GM12878 (cell line): ENCODE results near the gene RUNDC1. TPM values are rescaled to one million over a fixed set of nuclear protein-coding genes. Genes with fewer than 3 reads are reported as not detected.

Experiments used
- ATAC-seq: fragments of 200-7000 bp; cut with Tn5 transposase; 3 replicates; pipeline ENCODE4 v1.9.1; 2020; ENCODE audit warnings: mild to moderate bottlenecking, moderate library complexity
- BruUV-seq: library from RNA; stranded (reverse); fragments of 400-500 nt; replicated peaks from 2 replicates; lab custom pipeline; 2021; lab: Mats Ljungman, UMichigan
- CTCF ChIA-PET: fragments of 300-600 bp; sonication (Branson Sonifier 250); formaldehyde crosslinking; extraction: SDS; loops from one replicate; lab custom pipeline; 2021; ENCODE audit warnings: inconsistent platforms; lab: Yijun Ruan, JAX
- POLR2A ChIA-PET: fragments of 350-600 bp; formaldehyde crosslinking; extraction: SDS; loops from one replicate; lab custom pipeline; 2021; ENCODE audit warnings: inconsistent platforms; lab: Charles Lee
- RAD21 ChIA-PET: fragments of 300-600 bp; sonication (Branson Sonifier 250); formaldehyde crosslinking; loops from one replicate; lab custom pipeline; 2023; ENCODE audit warnings: antibody characterized with exemption; ENCODE audit not compliant: unreplicated experiment; lab: Charles Lee
- SMC1A ChIA-PET: fragments of 300-600 bp; sonication (Branson Sonifier 250); formaldehyde crosslinking; loops from one replicate; lab custom pipeline; 2023; ENCODE audit not compliant: unreplicated experiment, uncharacterized antibody; lab: Charles Lee
- DNase-seq: peaks from one replicate; pipeline ENCODE4 v3.0.0-alpha.2; 2011; ENCODE audit warnings: low read depth, low spot score
- FAIRE-seq: peaks from 3 replicates; lab custom pipeline; 2011; peaks lifted over from hg19 to GRCh38; lab: Jason Lieb, UNC
- H2AFZ ChIP-seq: 2 replicates; pipeline ENCODE4 v1.6.0; 2011; ENCODE audit warnings: low read depth, low read length, control low read depth; ENCODE audit not compliant: control insufficient read depth
- H3K27ac ChIP-seq: 2 replicates; pipeline ENCODE4 v1.5.1; 2011; ENCODE audit warnings: control low read depth; ENCODE audit not compliant: control insufficient read depth, insufficient read depth
- H3K27me3 ChIP-seq, 2 experiments: replicated peaks in 1 of 2; 2 replicates each; pipeline versions ENCODE4 v1.6.0 to v1.6.1; 2011; ENCODE audit warnings: low read length in 1 of 2; ENCODE audit not compliant: control insufficient read depth in 2 of 2, insufficient read depth in 2 of 2
- H3K36me3 ChIP-seq, 2 experiments: 2 replicates each; pipeline ENCODE4 v1.5.1; 2011; ENCODE audit warnings: low read length in 1 of 2; ENCODE audit not compliant: control insufficient read depth in 2 of 2, insufficient read depth in 2 of 2
- H3K4me1 ChIP-seq: 2 replicates; pipeline ENCODE4 v1.6.1; 2011; ENCODE audit warnings: mild to moderate bottlenecking, low read length, moderate library complexity, mixed read lengths; ENCODE audit not compliant: control insufficient read depth, insufficient read depth
- H3K4me2 ChIP-seq: 2 replicates; pipeline ENCODE4 v1.6.0; 2011; ENCODE audit warnings: control low read depth; ENCODE audit not compliant: control insufficient read depth, insufficient read depth
- H3K4me3 ChIP-seq: fragments of 200-600 bp; sonication (generic); 2 replicates; pipeline ENCODE4 v1.5.1; 2016
- H3K79me2 ChIP-seq: 2 replicates; pipeline ENCODE4 v1.6.0; 2011; ENCODE audit warnings: low read length; ENCODE audit not compliant: control insufficient read depth, insufficient read depth
- H3K9ac ChIP-seq: 2 replicates; pipeline ENCODE4 v1.8.0; 2011; ENCODE audit warnings: low read length, control low read depth, mixed read lengths; ENCODE audit not compliant: control insufficient read depth, insufficient read depth
- H3K9me3 ChIP-seq: replicated peaks from 3 replicates; pipeline ENCODE4 v1.5.1; 2011; ENCODE audit warnings: mild to moderate bottlenecking, low read length; ENCODE audit not compliant: control insufficient read depth, insufficient read depth
- H4K20me1 ChIP-seq: 2 replicates; pipeline ENCODE4 v1.6.0; 2011; ENCODE audit not compliant: control insufficient read depth, insufficient read depth
- BACH1 ChIP-seq: fragments of 450-650 bp; IDR thresholded peaks from 2 replicates; pipeline ENCODE4 v1.6.1; 2017; ENCODE audit warnings: mild to moderate bottlenecking, borderline replicate concordance
- BCL11A ChIP-seq: IDR thresholded peaks from 2 replicates; pipeline ENCODE4 v1.6.1; 2011; ENCODE audit warnings: low read depth, low read length
- BCLAF1 ChIP-seq: fragments of 450-650 bp; IDR thresholded peaks from 2 replicates; pipeline ENCODE4 v1.6.1; 2017; ENCODE audit warnings: antibody characterized with exemption, mild to moderate bottlenecking, moderate library complexity
- CHD1 ChIP-seq: IDR thresholded peaks from 2 replicates; pipeline ENCODE4 v1.6.1; 2012; ENCODE audit warnings: low read depth, low read length, improper control_type of control experiment
- HDGF ChIP-seq: fragments of 450-650 bp; IDR thresholded peaks from 2 replicates; pipeline ENCODE4 v1.6.1; 2016; ENCODE audit warnings: antibody characterized with exemption
- MXI1 ChIP-seq: fragments of 150-350 bp; IDR thresholded peaks from 2 replicates; pipeline ENCODE4 v1.6.1; 2011; ENCODE audit warnings: low read depth, mild to moderate bottlenecking, inconsistent platforms, low read length, improper control_type of control experiment
- MYB ChIP-seq: fragments of 150-350 bp; IDR thresholded peaks from 2 replicates; pipeline ENCODE4 v1.6.1; 2014; ENCODE audit warnings: mild to moderate bottlenecking, low read depth, low read length, borderline replicate concordance
- NR2C1 ChIP-seq: fragments of 450-650 bp; IDR thresholded peaks from 2 replicates; pipeline ENCODE4 v1.6.1; 2017; ENCODE audit warnings: antibody characterized with exemption, mild to moderate bottlenecking, moderate library complexity
- PBX3 ChIP-seq: IDR thresholded peaks from 2 replicates; pipeline ENCODE4 v1.6.1; 2011; ENCODE audit warnings: mild to moderate bottlenecking, low read depth, low read length, moderate library complexity; ENCODE audit not compliant: insufficient replicate concordance
- POLR2AphosphoS5 ChIP-seq: IDR thresholded peaks from 2 replicates; pipeline ENCODE4 v1.6.1; 2011; ENCODE audit warnings: mild to moderate bottlenecking, low read length, inconsistent platforms
- RCOR1 ChIP-seq: conservative IDR thresholded peaks from 2 replicates; pipeline ENCODE4 v1.6.1; 2012; ENCODE audit warnings: low read depth, low read length, improper control_type of control experiment
- SMARCA5 ChIP-seq: fragments of 450-650 bp; IDR thresholded peaks from 2 replicates; pipeline ENCODE4 v1.6.1; 2017; ENCODE audit warnings: mild to moderate bottlenecking
- SRF ChIP-seq, 2 experiments: IDR thresholded peaks; 2 replicates each; pipeline ENCODE4 v1.6.1; 2011; ENCODE audit warnings: low read depth in 2 of 2, low read length in 2 of 2, mild to moderate bottlenecking in 1 of 2, moderate library complexity in 1 of 2
- TCF3 ChIP-seq: IDR thresholded peaks from 2 replicates; pipeline ENCODE4 v1.6.1; 2012; ENCODE audit warnings: low read depth, mild to moderate bottlenecking, low read length, borderline replicate concordance; ENCODE audit not compliant: insufficient read depth
- ZNF24 ChIP-seq: fragments of 450-650 bp; IDR thresholded peaks from 2 replicates; pipeline ENCODE4 v1.6.1; 2017; ENCODE audit warnings: antibody characterized with exemption, mild to moderate bottlenecking
- WGBS: methylation state at CpG from one replicate; pipeline ENCODE4 v1.1.6; 2016; ENCODE audit warnings: low lambda C conversion rate; ENCODE audit not compliant: insufficient replicate concordance, insufficient coverage; ENCODE audit errors: missing lambda C conversion rate; 5-methylcytosine and 5-hydroxymethylcytosine counted together
- in situ Hi-C: fragments of 300-500 bp; cut with MboI; formaldehyde crosslinking; loops from 9 replicates; pipeline ENCODE4 v1.14.3; 2018; ENCODE audit warnings: mixed read lengths
- intact Hi-C: fragments of 100-400 bp; cut with micrococcal nuclease; formaldehyde crosslinking; loops from one replicate; pipeline ENCODE4 v1.14.2; 2022; ENCODE audit not compliant: unreplicated experiment
- polyA plus RNA-seq, 11 experiments: library from polyadenylated mRNA; depleted of rRNA in 4 of 11; unstranded in 6 of 11; stranded (reverse) in 5 of 11; fragments of >200 nt; fragmentation: Nextera tagmentation in 4 of 11; fragmentation: Illumina TruSeq in 1 of 11; extraction: Ambion mirVana in 4 of 11; extraction: Trizol in 1 of 11; gene quantifications; 1 replicate in 1 of 11; 2 replicates in 10 of 11; pipeline versions ENCODE4 v1.2.1 to v1.2.3, GENCODE V29; 2011 to 2016; ENCODE audit warnings: inconsistent platforms in 2 of 11, missing spikeins in 2 of 11, low read depth in 1 of 11
- total RNA-seq, 4 experiments: library from RNA; depleted of rRNA in 3 of 4; stranded (reverse); fragments of >200 nt in 3 of 4; fragmentation: Illumina TruSeq in 1 of 4; extraction: Trizol in 1 of 4; gene quantifications; 2 replicates each; pipeline versions ENCODE4 v1.2.1 to v1.2.3, GENCODE V29; 2013 to 2021

The RUNDC1 gene
- total and polyA plus RNA-seq, 10 of the 15 experiments (the other 5 are each of a cell fraction or from before 2014, with no cell fraction given), result 2.9 to 15.6 (median 8.2) TPM

GRCh38 chr17:43025290-43025657 is 44.9 kb downstream of the RUNDC1 start:
- BruUV-seq, result no TSS peak

DNA sequence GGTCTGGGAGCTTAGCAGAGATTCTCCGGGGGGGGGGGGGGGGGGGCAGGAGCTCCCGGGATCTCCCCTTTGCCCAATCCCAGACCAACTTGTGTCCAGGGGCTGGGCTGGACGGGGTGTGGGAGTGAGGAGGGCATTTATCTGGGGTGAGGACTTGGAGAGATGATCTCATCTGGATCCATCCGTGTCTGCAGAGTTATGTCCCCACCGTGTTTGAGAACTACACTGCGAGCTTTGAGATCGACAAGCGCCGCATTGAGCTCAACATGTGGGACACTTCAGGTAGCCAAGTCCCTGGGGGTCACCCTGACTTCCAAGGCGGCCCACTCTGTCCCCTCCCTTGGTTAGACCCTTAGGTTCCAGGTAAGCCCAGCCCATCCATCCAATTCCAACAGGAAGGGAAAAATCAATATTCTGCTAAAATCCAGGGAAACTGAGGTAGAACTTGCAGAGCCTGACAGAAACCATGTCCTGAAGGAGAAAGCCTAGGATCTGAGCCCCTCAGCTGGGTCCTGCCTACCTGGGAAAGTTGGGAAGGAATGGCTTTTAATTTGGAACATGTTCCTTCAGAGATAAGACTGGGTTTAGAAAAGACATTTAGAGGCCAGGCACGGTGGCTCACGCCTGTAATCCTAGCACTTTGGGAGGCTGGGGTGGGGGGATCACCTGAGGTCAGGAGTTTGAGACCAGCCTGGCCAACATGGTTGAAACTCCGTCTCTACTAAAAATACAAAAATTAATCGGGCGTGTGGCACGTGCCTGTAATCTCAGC is 45.6 kb downstream of the RUNDC1 start:
- intact Hi-C loops, result no loop called here
- no peak overlapping the region for H3K27ac ChIP-seq
- no peaks in the 10 kb centered on the region for H3K36me3 ChIP-seq
- ChIA-PET RAD21 (no interaction called here), POLR2A (no interaction called here), SMC1A (no interaction called here), CTCF (interaction anchor here (0.6 kb wide), 2 partner anchors 30 to 196 kb away, joined by 3 to 5 read pairs; no protein-coding TSS in a partner anchor)
- WGBS, result 68% methylated on average over 15 of the region's 16 CpGs
- no peak overlapping the region for H3K9ac ChIP-seq
- H3K9me3 ChIP-seq, result no peaks in the 10 kb centered on the region
- H3K4me2 ChIP-seq, result no peak overlapping the region
- BruUV-seq, result no TSS peak
- H3K27me3 ChIP-seq, result no peaks in the 10 kb centered on the region
- ATAC-seq, result no peak
- peaks cover 7% of the 10 kb centered on the region; the same call in 1 of the 2 replicates for H3K4me1 ChIP-seq
- TF ChIP-seq BCL11A (no peak), TCF3 (no peak), BCLAF1 (no peak), CHD1 (no peak), PBX3 (no peak), SMARCA5 (no peak)
- DNase-seq, result no peak
- FAIRE-seq, result no peak
- no peaks in the 10 kb centered on the region for H3K79me2 ChIP-seq
- H2AFZ ChIP-seq, result no peak overlapping the region
- in situ Hi-C loops, result loop anchor here (10.0 kb wide), 1 partner anchor 189 kb away; the partner anchor contains the start of gene TMEM106A
- no peak overlapping the region for H3K4me3 ChIP-seq
- no peaks in the 10 kb centered on the region for H4K20me1 ChIP-seq

More at GRCh38 chr17:43025290-43025657, 44.9 kb downstream of the RUNDC1 start:
- Histone ChIP-seq H3K4me3 (no peak overlapping the region), H3K9ac (no peak overlapping the region), H4K20me1 (no peaks in the 10 kb centered on the region), H3K27me3 (no peaks in the 10 kb centered on the region), H3K27ac (no peak overlapping the region), H3K36me3 (no peaks in the 10 kb centered on the region), H3K9me3 (no peaks in the 10 kb centered on the region), H3K4me2 (no peak overlapping the region), H2AFZ (no peak overlapping the region), H3K4me1 (peaks cover 7% of the 10 kb centered on the region; the same call in 1 of the 2 replicates), H3K79me2 (no peaks in the 10 kb centered on the region)
- ChIA-PET SMC1A (no interaction called here), CTCF (interaction anchor here (1.3 to 1.9 kb wide), 5 partner anchors 19 to 312 kb away, joined by 3 to 14 read pairs (median 7); partner anchors contain the start of genes IFI35 and RPL27), RAD21 (interaction anchor here (1.4 kb wide), 2 partner anchors 144 to 309 kb away, joined by 8 to 9 read pairs; no protein-coding TSS in a partner anchor), POLR2A (interaction anchor here (0.9 kb wide), 1 partner anchor 15 kb away, joined by 3 read pairs; no protein-coding TSS in a partner anchor)
- FAIRE-seq (no peak), ATAC-seq (no peak), DNase-seq (no peak)
- in situ Hi-C loops (loop anchor here (10.0 kb wide), 1 partner anchor 190 kb away; the partner anchor contains the start of gene TMEM106A), intact Hi-C loops (no loop called here)
- WGBS, result 34% methylated on average over 10 of the region's 27 CpGs
- TF ChIP-seq SRF (IDR thresholded peaks at IDR 0.05; ENCODE audit: low read depth in 2 of 2, low read length in 2 of 2), result no peak
- no peak for TF ChIP-seq MXI1
- no peak for TF ChIP-seq HDGF
- TF ChIP-seq ZNF24, result no peak
- TF ChIP-seq BACH1, result no peak
- no peak for TF ChIP-seq RCOR1
- TF ChIP-seq POLR2AphosphoS5, result no peak
- TF ChIP-seq MYB, result no peak
- TF ChIP-seq NR2C1, result no peak
